ENCODE results near the gene CHAF1B.
"Not testable (repeated sequence)": the region's sequence is repeated elsewhere in the genome, so short reads cannot be mapped to it uniquely, and the experiment has no call there.

CHAF1B gene

DNA sequence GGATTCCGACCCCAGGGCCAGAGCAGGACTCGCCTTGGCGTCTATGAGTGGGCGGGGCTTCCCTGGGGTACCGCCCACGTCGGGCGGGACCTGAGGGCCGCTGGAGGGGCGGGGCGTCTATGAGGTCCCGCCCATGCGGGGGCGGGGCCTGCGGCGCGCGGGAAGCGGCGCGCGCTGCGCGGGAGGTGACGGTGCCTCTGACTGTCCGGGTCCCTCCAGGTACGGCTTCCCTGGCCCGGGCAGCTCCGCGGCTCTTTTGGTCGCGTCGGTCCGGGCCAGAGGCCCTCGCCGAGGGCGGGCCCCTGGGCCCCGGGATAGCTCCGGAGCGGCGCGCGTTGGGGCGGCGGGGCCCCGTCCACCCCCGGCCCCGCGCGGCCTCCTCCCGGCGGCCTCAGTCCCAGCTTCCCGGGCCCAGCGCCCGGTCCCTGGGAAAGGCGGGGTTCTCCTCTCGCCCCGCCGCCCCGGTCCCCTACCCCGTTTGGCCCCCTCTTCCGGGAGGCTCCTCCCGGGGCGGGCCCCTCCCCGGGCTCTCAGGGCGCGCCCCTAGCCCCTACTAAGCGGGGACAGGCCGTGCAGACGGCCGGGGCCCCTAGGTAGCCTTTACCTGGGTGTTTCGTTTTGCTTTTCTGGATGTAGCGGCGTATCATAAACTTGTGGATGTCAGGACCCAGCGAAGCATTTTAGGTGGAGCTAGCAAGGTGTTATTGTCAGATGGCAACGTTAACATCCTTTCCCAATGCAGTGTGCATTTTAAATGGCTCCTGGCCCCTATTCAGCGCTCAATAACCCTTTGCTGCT, at the start of gene CHAF1B:
CHAF1B (plus strand) TSS at position 160 of the 798 bp plus-strand sequence. CDS start 745 bp downstream, outside the sequence.
- DNase-seq (ENCODE audit: low read depth), result peak; percentile 47

DNA sequence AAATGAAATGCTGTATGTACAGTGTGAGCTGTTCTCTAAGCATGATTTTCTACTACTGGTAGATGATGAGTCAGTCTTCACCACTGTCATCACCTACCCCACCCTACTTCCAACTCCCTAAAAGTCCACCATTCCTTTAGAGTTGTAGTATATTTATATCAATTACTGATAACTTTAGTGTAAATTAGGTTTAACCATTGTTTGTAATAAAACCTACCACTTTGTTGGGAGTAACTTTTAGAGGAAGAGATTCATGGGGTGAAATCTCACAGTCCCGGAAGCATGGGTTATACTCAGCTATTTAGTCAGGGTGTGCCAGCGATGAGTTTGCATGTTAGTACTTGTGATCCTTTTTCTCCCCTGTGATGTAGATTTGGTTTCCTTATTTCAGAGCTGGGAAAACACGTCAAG, 48.1 kb upstream of the CHAF1B start:
- DNase-seq (ENCODE audit: low read depth), result no peak

DNA sequence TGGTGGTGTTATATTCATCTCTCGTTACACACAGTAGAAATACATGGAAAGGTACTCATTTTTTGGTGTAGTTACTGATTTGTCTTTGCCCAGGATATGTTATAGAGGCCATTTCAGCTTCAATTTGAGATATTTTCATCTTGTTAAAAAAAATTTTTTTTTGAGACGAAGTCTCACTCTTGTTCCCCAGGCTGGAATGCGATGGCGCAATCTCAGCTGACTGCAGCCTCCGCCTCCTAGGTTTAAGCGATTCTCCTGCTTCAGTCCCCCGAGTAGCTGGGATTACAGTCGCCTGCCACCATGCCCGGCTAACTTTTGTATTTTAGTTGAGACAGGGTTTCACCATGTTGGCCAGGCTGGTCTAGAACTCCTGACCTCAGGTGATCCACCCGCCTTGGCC, 46.2 kb upstream of the CHAF1B start:
- no peak for DNase-seq (ENCODE audit: low read depth)

DNA sequence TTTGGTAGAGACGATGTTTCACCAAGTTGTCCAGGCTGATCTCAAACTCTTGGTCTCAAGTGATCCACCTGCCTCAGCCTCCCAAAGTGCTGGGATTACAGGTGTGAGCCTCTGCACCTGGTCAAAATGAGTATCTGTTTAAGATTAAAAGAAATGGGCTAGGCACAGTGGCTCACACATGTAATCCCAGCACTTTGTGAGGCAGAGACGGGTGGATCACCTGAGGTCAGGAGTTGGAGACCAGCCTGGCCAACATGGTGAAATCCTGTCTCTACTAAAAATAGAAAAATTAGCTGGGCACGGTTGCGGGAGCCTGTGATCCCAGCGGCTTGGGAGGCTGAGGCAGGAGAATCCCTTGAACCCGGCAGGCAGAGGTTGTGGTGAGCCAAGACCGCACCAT, 42.6 kb upstream of the CHAF1B start:
- not testable (repeated sequence) for DNase-seq (ENCODE audit: low read depth)

DNA sequence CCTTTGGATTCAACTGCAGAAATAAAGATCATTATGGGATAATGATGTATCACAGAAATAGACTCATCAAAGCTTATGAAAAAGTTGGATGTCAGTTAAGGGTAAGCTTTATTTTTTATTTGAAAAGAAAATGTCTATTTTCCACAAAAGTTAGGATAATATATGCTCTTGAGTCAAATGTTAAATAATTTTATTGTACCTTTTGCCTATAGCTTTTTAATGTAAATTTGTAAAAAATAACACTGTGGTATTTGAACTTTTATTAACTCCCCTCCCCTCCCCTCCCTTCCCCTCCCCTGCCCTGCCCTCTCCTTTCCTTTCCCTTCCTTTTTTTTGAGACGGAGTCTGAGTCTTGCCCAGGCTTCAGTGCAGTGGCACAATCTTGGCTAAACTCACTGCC, 40.3 kb upstream of the CHAF1B start:
- DNase-seq (ENCODE audit: low read depth), result no peak

DNA sequence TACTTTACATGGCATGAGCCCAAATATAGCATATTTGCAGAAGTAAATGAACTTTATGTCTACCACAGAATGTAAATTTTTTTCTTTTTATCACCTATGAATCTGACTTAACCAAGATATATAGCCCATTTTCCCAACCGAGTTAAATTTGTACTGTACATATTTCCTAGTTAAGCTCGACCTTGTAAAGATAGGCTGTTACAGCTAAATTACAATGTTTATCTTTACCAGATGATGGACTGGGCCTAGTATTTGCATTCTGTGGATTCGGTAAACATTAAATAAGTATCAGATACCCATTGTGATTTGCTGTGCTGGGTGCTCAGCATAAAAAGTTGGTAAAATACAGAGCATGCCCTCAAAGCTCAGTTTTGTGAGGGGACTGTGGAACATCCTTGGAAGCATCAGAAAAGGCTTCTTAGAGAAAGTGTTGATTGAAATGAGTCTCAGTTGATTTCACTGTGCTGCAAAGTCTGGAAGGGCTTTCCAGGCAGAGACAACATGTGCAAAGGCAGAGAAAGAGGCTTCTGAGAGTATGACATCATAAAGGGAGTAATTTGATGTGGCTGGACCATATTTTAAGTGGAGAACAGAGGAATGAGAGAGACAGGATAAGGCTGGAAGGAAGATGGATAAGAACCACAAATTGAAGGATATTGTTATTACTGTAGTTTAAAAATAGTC, 37.8 kb upstream of the CHAF1B start:
- no peak for DNase-seq (ENCODE audit: low read depth)

DNA sequence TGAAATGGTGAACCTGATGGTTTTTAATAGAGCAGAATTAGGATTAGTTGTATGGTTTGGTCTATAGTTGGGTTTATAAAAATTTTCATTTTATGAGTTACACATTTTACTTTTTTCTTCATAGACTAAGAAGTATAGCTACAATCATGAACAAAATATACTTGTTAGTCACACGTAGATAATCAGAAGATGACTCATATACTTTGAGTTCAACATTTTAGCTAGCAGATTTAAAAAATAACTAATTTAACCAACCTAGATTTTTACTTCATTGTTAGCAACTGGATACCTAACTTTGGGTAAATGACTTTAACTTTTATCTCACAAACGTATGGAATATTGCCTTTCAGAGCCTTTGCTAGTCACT, 37.2 kb upstream of the CHAF1B start:
- no peak for DNase-seq (ENCODE audit: low read depth)

DNA sequence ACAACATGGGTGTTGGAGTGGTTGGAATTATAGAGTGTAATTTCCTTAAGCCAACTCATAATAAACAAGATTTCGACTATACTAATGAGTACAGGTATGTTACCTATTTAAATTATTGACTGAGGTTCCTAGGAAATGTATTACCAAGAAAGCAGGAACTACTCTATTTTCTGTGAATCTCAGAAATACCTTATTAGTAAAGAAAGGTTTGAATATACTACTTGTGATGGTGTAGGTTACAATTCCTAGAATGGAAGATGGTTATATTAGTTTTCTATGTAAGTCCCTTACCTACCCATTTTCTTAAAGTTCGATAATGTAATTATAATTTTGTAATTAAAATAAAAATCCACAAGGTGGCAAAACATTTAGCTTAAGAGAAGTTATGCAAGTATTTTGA, 35.9 kb upstream of the CHAF1B start:
- DNase-seq (ENCODE audit: low read depth), result no peak

DNA sequence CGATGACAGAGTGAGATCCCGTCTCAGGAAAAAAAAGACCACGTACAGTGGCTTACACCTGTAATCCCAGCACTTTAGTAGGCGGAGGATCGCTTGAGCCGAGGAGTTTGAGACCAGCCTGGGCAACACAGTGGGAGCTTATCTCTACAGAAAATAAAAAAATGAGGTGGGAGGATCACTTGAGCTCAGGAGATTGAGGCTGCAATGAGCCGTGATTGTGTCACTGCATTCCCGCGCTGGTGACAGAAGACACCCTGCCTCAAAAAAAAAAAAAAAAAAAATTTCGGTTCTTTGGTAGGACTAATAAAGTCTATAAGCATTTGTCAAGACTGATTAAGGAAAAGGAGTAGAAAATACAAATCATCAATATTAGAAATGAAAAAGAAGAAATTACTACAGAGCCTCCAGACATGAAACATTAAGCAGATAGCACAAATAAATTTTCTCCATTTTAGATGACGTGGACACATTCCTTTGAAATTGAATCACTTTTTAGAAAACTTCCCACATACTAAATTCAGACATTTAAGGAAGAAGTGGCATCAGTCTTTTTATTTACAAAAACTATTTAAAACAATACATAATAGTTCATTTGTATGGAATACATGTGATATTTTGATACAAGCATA, 34.8 kb upstream of the CHAF1B start:
- peak; percentile 22 for DNase-seq (ENCODE audit: low read depth)

DNA sequence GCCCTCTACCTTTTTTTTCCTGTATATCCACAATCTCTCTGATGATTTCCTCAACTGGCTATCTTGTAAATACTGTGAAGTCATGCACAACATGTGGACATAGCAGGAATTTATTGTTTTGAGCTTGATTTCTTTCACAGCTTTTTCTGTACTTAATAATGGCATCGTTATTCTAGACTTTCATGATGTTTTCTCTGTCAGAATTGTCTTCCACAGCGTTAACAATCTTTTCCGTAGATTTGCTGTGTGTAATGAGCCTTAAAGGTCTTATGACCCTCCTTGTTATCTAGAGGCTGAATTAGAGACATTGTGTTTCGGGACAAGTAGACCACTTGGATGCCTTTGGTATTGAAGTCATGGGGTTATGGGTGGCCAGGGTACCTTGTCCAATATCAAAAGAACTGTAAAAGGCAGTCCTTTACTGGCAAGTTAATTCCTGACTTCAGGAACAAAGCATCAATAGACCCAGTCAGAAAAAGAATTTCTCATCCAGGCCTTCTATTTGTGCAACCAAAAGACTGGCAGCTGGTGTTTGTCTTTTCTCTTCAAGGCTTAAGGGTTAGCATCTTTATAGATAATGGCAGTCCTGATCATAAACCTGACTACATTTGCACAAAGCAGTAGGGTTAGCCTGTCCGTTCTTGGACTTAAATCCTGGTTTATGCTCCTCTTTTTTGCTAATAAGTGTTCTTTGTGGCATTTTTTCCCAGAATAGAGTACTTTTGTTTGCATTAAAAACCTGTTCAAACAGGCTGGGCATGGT, 30.1 kb upstream of the CHAF1B start:
- no peak for DNase-seq (ENCODE audit: low read depth)

DNA sequence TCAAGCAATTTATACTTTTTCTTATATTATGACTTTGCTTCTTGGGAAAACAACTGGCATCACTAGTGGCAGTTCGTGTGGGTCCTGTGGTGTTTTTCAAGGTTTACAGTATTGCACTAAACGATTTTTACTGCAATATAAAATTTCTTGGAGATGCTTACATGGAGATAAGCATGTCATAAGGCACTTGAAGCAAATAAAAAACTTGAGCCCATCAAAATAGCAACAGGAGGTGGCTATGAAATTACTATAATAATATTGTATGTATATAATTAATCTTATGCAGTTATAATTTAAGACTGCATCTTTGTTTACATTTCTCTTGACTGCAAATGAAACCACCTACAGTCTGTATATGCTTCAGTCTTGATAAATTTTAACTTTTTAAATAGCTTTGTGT, 29.3 kb upstream of the CHAF1B start:
- DNase-seq (ENCODE audit: low read depth), result no peak

DNA sequence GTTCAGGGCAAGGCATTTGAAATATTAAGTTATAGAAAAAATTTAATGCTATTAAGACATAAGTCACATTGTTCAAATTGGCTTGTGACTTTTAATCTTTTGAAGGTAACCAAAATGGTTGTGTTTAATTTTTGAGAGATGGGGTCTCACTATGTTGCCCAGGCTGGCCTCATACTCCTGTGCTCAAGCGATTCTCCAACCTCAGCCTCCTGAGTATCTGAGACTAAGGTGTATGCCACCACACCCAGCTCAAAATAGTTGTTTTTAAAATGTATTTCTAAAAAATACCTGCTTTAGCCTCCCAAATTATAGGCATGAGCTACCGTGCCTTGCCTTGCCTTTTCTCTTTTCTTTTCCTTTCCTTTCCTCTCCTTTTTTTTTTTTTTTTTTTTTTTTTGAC, 26.0 kb upstream of the CHAF1B start:
- no peak for DNase-seq (ENCODE audit: low read depth)

DNA sequence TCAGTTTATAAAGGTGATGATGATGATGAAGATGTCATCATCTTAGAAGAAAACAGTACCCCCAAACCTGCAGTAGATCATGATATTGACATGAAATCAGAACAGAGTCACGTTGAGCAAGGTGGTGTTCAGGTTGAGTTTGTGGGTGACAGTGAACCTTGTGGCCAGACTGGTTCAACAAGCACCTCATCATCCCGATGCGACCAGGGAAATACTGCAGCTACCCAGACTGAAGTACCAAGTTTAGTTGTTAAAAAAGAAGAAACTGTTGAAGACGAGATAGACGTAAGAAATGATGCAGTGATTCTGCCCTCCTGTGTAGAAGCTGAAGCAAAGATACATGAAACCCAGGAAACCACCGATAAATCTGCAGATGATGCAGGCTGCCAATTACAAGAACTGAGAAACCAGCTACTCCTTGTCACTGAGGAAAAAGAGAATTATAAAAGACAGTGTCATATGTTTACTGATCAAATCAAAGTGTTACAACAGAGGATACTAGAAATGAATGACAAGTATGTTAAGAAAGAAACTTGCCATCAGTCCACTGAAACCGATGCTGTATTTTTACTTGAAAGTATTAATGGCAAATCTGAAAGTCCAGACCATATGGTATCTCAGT, 16.0 kb upstream of the CHAF1B start:
- no peak for DNase-seq (ENCODE audit: low read depth)

DNA sequence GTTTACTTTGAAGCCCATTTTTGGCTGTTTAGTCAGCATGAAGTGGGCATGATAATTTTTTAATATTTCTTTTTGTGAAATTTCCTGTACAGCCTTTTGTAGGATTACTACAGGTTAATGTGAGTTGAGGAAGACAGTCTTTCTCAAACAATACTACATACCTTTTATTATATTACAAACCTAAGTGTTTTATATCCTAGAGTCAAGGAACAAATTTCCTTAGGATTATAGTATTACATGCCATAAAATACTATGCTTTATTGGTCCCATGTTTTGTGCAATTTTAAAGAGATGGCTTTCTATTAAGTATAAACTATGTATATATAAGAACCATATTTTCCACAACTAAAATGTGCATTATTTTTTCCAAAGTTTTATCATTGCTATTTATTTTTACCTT, 9.2 kb upstream of the CHAF1B start:
- no peak for DNase-seq (ENCODE audit: low read depth)

DNA sequence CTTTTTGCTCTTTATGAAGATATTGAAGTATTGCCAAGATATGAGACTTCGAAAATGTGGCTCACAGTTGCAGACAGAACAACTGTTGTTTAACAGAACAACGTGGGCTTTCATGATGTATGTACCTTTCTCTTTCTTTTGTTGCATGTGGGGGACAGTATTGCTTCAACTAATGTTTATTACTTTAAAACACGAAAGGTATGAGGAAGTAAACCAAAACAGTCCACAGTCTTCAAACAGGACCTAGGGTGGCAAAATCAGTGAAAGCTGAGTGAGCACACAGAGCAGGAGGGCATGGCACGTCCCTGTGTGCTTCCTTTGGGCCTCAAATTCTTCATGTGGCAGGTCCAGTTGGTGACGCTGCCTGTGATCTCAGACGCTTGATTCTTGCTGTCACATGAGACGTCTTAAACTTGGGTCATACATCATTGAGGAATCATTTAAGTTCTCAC, 7.8 kb upstream of the CHAF1B start:
- DNase-seq (ENCODE audit: low read depth), result no peak

DNA sequence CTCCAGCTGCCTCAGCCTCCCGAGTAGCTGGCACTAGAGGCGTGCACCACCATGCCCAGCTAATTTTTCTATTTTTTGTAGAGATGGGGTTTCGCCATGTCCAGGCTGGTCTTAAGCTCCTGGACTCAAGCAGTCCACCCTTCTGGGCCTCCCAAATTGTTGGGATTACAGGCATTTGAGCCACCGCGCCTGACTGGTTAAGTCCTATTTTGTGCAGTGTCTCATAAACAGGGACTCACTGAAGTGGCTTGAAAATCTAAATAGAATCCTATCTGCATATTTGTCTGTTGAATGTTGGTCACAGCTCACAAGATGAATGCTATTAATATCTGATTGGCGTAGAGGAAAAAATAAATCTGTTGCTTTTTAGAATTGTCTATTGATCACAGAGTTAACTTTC, 5.9 kb upstream of the CHAF1B start:
- DNase-seq (ENCODE audit: low read depth), result no peak

DNA sequence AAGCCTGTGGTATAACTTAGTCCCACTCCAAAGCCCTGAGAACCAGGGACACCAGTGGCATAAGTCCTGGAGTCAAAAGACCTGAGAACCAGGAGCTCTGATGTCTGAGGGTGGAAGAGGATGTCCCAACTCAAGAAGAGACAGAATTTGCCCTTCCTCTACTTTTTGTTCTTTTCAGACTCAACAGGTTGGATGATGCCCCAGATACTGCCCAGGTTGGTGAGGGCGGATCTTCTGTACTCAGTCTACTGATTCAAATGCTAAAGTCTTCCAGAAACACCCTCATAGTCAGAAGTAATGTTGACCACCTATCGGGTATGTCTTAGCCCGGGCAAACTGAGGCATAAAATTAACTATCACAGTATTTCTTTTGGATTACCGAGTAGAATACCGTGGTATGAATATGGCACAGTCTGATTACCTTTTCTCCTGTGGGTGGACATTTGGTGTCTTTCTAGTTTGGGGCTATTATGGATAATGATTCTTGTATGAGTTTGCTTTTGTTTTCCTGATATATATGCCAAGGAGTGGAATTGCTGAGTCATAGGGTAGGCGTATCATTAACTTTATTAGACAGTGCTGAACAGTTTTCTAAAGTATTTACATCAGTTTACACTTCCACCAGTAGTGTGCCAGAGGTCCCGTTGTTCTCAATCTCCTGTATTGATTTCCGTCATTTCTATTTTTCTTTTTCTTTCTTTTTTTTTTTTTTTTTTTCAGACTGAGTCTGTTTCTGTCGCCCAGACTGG, 3.2 kb upstream of the CHAF1B start:
- peak; percentile 42 for DNase-seq (ENCODE audit: low read depth)

DNA sequence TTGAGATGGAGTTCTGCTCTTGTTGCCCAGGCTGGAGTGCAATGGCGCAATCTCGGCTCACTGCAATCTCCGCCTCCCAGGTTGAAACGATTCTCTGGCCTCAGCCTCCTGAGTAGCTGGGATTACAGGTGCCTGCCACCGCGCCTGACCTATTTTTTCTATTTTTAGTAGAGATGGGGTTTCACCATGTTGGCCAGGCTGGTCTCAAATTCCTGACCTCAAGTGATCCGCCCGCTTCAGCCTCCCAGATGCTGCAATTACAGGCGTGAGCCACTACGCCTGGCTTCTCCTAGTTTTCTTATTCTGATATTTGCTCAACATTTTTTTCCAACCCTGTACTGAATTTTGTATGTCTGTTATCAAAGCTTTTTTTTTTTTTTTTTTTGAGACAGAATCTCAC, 2.5 kb upstream of the CHAF1B start:
- DNase-seq (ENCODE audit: low read depth), result peak; percentile 32

DNA sequence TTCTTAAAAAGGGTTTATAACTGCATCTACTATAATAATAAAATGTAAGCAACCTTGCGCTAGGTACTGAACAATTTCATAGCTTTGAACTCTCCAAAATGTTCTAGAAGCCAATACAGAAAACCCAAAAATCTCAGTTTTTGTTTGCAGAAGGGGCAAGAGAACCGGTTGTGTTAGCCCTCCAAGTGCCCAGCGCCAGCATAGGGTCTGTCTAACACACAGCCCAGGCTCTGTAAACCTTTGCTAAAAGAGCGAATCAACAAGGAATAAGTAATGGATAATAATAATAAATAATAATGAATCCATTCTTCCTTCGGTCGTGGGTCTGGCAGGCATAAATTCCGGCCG, 333 bp upstream of the CHAF1B start:
- no peak for DNase-seq (ENCODE audit: low read depth)

DNA sequence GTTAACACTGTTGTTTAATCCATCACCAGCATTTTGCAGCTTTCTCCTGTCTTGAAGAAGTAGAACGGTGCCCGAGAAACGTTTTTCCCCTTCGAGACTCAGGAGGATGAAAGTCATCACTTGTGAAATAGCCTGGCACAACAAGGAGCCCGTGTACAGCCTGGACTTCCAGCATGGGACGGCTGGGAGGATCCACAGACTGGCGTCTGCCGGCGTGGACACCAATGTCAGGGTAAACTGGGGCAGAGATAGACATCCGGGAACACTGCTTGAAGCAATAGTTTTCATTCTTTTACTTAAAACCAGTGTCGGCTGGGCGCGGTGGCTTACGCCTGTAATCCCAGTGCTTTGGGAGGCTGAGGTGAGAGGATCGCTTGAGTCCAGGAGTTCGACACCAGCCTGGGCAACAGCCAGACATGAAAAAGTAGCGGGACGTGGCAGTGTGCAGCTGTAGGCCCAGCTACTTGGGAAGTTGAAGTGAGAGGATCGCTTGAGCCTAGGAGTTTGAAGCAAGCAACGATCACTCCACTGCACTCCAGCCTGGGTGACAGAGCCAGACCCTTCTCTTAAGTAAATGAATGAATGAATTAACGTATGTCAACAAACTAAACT, 945 bp downstream of the CHAF1B start:
- DNase-seq (ENCODE audit: low read depth), result peak; percentile 20

DNA sequence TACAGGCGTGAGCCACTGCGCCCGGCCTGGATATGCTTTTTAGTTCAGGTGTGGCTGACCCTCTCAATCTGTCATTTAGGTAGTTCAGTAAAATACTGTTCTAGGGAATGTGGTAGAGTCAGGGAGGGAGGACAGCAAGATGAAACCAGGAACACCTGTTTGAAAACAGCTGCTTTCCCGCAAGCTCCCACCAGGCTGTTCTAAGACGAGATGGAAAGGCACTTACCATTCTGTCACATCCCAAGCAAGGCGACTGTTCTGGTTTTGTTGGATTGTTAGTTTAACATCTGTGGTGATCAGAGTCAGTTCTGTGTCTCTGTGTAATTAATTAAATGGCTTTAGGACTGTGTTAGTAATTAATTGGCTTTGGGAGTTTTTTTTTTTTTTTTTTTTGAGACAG, 2.9 kb downstream of the CHAF1B start:
- DNase-seq (ENCODE audit: low read depth), result no peak

All from fibroblast of gingiva (primary cell).